GM12878 (cell line): ENCODE measurements around the gene RAD51B. TPM values are rescaled to one million over a fixed set of nuclear protein-coding genes. Genes with fewer than 3 reads are reported as not detected.

Experiments
- ATAC-seq: fragments of 200-7000 bp; cut with Tn5 transposase; 3 replicates; pipeline ENCODE4 v1.9.1; 2020; ENCODE audit warnings: mild to moderate bottlenecking, moderate library complexity
- BruUV-seq: library from RNA; stranded (reverse); fragments of 400-500 nt; replicated peaks from 2 replicates; lab custom pipeline; 2021; lab: Mats Ljungman, UMichigan
- CTCF ChIA-PET: fragments of 300-600 bp; sonication (Branson Sonifier 250); formaldehyde crosslinking; extraction: SDS; loops from one replicate; lab custom pipeline; 2021; ENCODE audit warnings: inconsistent platforms; lab: Yijun Ruan, JAX
- POLR2A ChIA-PET: fragments of 350-600 bp; formaldehyde crosslinking; extraction: SDS; loops from one replicate; lab custom pipeline; 2021; ENCODE audit warnings: inconsistent platforms; lab: Charles Lee
- RAD21 ChIA-PET: fragments of 300-600 bp; sonication (Branson Sonifier 250); formaldehyde crosslinking; loops from one replicate; lab custom pipeline; 2023; ENCODE audit warnings: antibody characterized with exemption; ENCODE audit not compliant: unreplicated experiment; lab: Charles Lee
- SMC1A ChIA-PET: fragments of 300-600 bp; sonication (Branson Sonifier 250); formaldehyde crosslinking; loops from one replicate; lab custom pipeline; 2023; ENCODE audit not compliant: unreplicated experiment, uncharacterized antibody; lab: Charles Lee
- DNase-seq: peaks from one replicate; pipeline ENCODE4 v3.0.0-alpha.2; 2011; ENCODE audit warnings: low read depth, low spot score
- FAIRE-seq: peaks from 3 replicates; lab custom pipeline; 2011; peaks lifted over from hg19 to GRCh38; lab: Jason Lieb, UNC
- H2AFZ ChIP-seq: 2 replicates; pipeline ENCODE4 v1.6.0; 2011; ENCODE audit warnings: low read depth, low read length, control low read depth; ENCODE audit not compliant: control insufficient read depth
- H3K27ac ChIP-seq: 2 replicates; pipeline ENCODE4 v1.5.1; 2011; ENCODE audit warnings: control low read depth; ENCODE audit not compliant: control insufficient read depth, insufficient read depth
- H3K27me3 ChIP-seq, 2 experiments: replicated peaks in 1 of 2; 2 replicates each; pipeline versions ENCODE4 v1.6.0 to v1.6.1; 2011; ENCODE audit warnings: low read length in 1 of 2; ENCODE audit not compliant: control insufficient read depth in 2 of 2, insufficient read depth in 2 of 2
- H3K36me3 ChIP-seq, 2 experiments: 2 replicates each; pipeline ENCODE4 v1.5.1; 2011; ENCODE audit warnings: low read length in 1 of 2; ENCODE audit not compliant: control insufficient read depth in 2 of 2, insufficient read depth in 2 of 2
- H3K4me1 ChIP-seq: 2 replicates; pipeline ENCODE4 v1.6.1; 2011; ENCODE audit warnings: mild to moderate bottlenecking, low read length, moderate library complexity, mixed read lengths; ENCODE audit not compliant: control insufficient read depth, insufficient read depth
- H3K4me2 ChIP-seq: 2 replicates; pipeline ENCODE4 v1.6.0; 2011; ENCODE audit warnings: control low read depth; ENCODE audit not compliant: control insufficient read depth, insufficient read depth
- H3K4me3 ChIP-seq: fragments of 200-600 bp; sonication (generic); 2 replicates; pipeline ENCODE4 v1.5.1; 2016
- H3K79me2 ChIP-seq: 2 replicates; pipeline ENCODE4 v1.6.0; 2011; ENCODE audit warnings: low read length; ENCODE audit not compliant: control insufficient read depth, insufficient read depth
- H3K9ac ChIP-seq: 2 replicates; pipeline ENCODE4 v1.8.0; 2011; ENCODE audit warnings: low read length, control low read depth, mixed read lengths; ENCODE audit not compliant: control insufficient read depth, insufficient read depth
- H3K9me3 ChIP-seq: replicated peaks from 3 replicates; pipeline ENCODE4 v1.5.1; 2011; ENCODE audit warnings: mild to moderate bottlenecking, low read length; ENCODE audit not compliant: control insufficient read depth, insufficient read depth
- H4K20me1 ChIP-seq: 2 replicates; pipeline ENCODE4 v1.6.0; 2011; ENCODE audit not compliant: control insufficient read depth, insufficient read depth
- BMI1 ChIP-seq: fragments of 450-650 bp; IDR thresholded peaks from 2 replicates; pipeline ENCODE4 v1.6.1; 2016; ENCODE audit warnings: mild to moderate bottlenecking, moderate library complexity, borderline replicate concordance
- ETV6 ChIP-seq, 2 experiments: fragments of 450-650 bp in 1 of 2; IDR thresholded peaks in 1 of 2; conservative IDR thresholded peaks in 1 of 2; 2 replicates each; pipeline ENCODE4 v1.6.1; 2014; ENCODE audit warnings: antibody characterized with exemption in 1 of 2, borderline replicate concordance in 1 of 2, low read depth in 1 of 2, mild to moderate bottlenecking in 1 of 2, moderate library complexity in 1 of 2
- MXI1 ChIP-seq: fragments of 150-350 bp; IDR thresholded peaks from 2 replicates; pipeline ENCODE4 v1.6.1; 2011; ENCODE audit warnings: low read depth, mild to moderate bottlenecking, inconsistent platforms, low read length, improper control_type of control experiment
- NFXL1 ChIP-seq: fragments of 450-650 bp; IDR thresholded peaks from 2 replicates; pipeline ENCODE4 v1.6.1; 2017; ENCODE audit warnings: antibody characterized with exemption, mild to moderate bottlenecking, borderline replicate concordance
- SUZ12 ChIP-seq: fragments of 200-600 bp; sonication (generic); IDR thresholded peaks from one replicate; pipeline ENCODE4 v1.6.1; 2018; ENCODE audit warnings: antibody characterized with exemption, mild to moderate bottlenecking; ENCODE audit not compliant: unreplicated experiment
- TAF1 ChIP-seq: IDR thresholded peaks from 2 replicates; pipeline ENCODE4 v1.6.1; 2011; ENCODE audit warnings: mild to moderate bottlenecking, low read depth, low read length, borderline replicate concordance
- WGBS: methylation state at CpG from one replicate; pipeline ENCODE4 v1.1.6; 2016; ENCODE audit warnings: low lambda C conversion rate; ENCODE audit not compliant: insufficient replicate concordance, insufficient coverage; ENCODE audit errors: missing lambda C conversion rate; 5-methylcytosine and 5-hydroxymethylcytosine counted together
- in situ Hi-C: fragments of 300-500 bp; cut with MboI; formaldehyde crosslinking; loops from 9 replicates; pipeline ENCODE4 v1.14.3; 2018; ENCODE audit warnings: mixed read lengths
- intact Hi-C: fragments of 100-400 bp; cut with micrococcal nuclease; formaldehyde crosslinking; loops from one replicate; pipeline ENCODE4 v1.14.2; 2022; ENCODE audit not compliant: unreplicated experiment
- polyA plus RNA-seq, 11 experiments: library from polyadenylated mRNA; depleted of rRNA in 4 of 11; unstranded in 6 of 11; stranded (reverse) in 5 of 11; fragments of >200 nt; fragmentation: Nextera tagmentation in 4 of 11; fragmentation: Illumina TruSeq in 1 of 11; extraction: Ambion mirVana in 4 of 11; extraction: Trizol in 1 of 11; gene quantifications; 1 replicate in 1 of 11; 2 replicates in 10 of 11; pipeline versions ENCODE4 v1.2.1 to v1.2.3, GENCODE V29; 2011 to 2016; ENCODE audit warnings: inconsistent platforms in 2 of 11, missing spikeins in 2 of 11, low read depth in 1 of 11
- total RNA-seq, 4 experiments: library from RNA; depleted of rRNA in 3 of 4; stranded (reverse); fragments of >200 nt in 3 of 4; fragmentation: Illumina TruSeq in 1 of 4; extraction: Trizol in 1 of 4; gene quantifications; 2 replicates each; pipeline versions ENCODE4 v1.2.1 to v1.2.3, GENCODE V29; 2013 to 2021
- TF ChIP-seq, protein P1 (sequence below): fragments of 450-650 bp; IDR thresholded peaks from 2 replicates; pipeline ENCODE4 v1.6.1; 2016; ENCODE audit warnings: mild to moderate bottlenecking
- TF ChIP-seq, protein P2 (sequence below): IDR thresholded peaks from 2 replicates; pipeline ENCODE4 v1.6.1; 2011; ENCODE audit warnings: mild to moderate bottlenecking, low read depth, low read length, moderate library complexity; ENCODE audit not compliant: insufficient replicate concordance

Gene RAD51B
- total and polyA plus RNA-seq, 10 of the 15 experiments (the other 5 are each of a cell fraction or from before 2014, with no cell fraction given) = 9.8 to 26.8 (median 21.3) TPM

DNA sequence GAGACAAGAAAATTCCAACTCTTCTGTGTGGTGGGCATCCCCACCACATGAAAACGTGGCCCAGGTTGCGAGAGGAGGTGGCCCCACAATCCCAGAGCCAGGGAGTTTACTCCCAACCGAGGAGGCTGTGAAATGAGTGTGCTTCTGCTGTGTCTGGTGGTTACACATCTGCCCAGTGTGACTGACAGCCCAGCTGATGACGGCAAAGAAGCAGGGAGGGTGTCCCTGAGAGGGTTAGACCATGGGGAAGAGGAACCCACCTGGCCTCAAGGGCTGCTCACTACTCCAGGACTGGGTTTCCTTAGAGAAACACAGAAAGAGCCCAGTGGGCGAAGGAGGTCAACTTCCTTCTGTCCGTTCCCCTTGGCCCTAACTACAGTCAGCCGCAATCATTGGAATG is 948.7 kb downstream of the RAD51B start:
- ChIA-PET POLR2A (no interaction called here), RAD21 (no interaction called here), CTCF (interaction anchor here (0.7 to 1.3 kb wide), 2 partner anchors 12 to 40 kb away, joined by 3 read pairs; no protein-coding TSS in a partner anchor), SMC1A (interaction anchor here (0.7 to 1.4 kb wide), 2 partner anchors 10 to 806 kb away, joined by 3 read pairs; no protein-coding TSS in a partner anchor)
- no peaks in the 10 kb centered on the region for H3K9me3 ChIP-seq
- H3K27ac ChIP-seq = no peak overlapping the region
- DNase-seq (no peak), ATAC-seq (no peak), FAIRE-seq (no peak)
- in situ Hi-C loops (no loop called here), intact Hi-C loops (no loop called here)
- TF ChIP-seq ETV6 (conservative IDR thresholded peaks at IDR 0.05 in 1 of 2, IDR thresholded peaks at IDR 0.05 in 1 of 2; ENCODE audit: borderline replicate concordance in 1 of 2, low read depth in 1 of 2) (no peak), TAF1 (no peak), NFXL1 (no peak), BMI1 (no peak), SUZ12 (no peak), MXI1 (no peak)
- TF ChIP-seq, protein P1, sequence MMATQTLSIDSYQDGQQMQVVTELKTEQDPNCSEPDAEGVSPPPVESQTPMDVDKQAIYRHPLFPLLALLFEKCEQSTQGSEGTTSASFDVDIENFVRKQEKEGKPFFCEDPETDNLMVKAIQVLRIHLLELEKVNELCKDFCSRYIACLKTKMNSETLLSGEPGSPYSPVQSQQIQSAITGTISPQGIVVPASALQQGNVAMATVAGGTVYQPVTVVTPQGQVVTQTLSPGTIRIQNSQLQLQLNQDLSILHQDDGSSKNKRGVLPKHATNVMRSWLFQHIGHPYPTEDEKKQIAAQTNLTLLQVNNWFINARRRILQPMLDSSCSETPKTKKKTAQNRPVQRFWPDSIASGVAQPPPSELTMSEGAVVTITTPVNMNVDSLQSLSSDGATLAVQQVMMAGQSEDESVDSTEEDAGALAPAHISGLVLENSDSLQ = peak; percentile 56
- TF ChIP-seq, protein P2, sequence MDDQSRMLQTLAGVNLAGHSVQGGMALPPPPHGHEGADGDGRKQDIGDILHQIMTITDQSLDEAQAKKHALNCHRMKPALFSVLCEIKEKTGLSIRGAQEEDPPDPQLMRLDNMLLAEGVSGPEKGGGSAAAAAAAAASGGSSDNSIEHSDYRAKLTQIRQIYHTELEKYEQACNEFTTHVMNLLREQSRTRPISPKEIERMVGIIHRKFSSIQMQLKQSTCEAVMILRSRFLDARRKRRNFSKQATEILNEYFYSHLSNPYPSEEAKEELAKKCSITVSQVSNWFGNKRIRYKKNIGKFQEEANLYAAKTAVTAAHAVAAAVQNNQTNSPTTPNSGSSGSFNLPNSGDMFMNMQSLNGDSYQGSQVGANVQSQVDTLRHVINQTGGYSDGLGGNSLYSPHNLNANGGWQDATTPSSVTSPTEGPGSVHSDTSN = peak; percentile 25
- H3K4me1 ChIP-seq = no peaks in the 10 kb centered on the region
- no peak overlapping the region for H3K9ac ChIP-seq
- no peak overlapping the region for H2AFZ ChIP-seq
- BruUV-seq = no TSS peak
- no peaks in the 10 kb centered on the region for H4K20me1 ChIP-seq
- no peak overlapping the region for H3K4me2 ChIP-seq
- no peak overlapping the region for H3K4me3 ChIP-seq
- no peaks in the 10 kb centered on the region for H3K79me2 ChIP-seq
- H3K36me3 ChIP-seq = no peaks in the 10 kb centered on the region
- WGBS = 37% methylated on average over 7 of the region's 7 CpGs
- no peaks in the 10 kb centered on the region for H3K27me3 ChIP-seq
